CD4-positive, alpha-beta T cell (primary cell): ENCODE measurements around the gene HSD3B2. TPM values are rescaled to one million over a fixed set of nuclear protein-coding genes. Genes with fewer than 3 reads are reported as not detected.

Experiments
- ATAC-seq: fragments of 200-7000 bp; cut with Tn5 transposase; one replicate; pipeline ENCODE4 v1.10.0; 2022; ENCODE audit warnings: mild to moderate bottlenecking; ENCODE audit not compliant: poor library complexity
- CTCF ChIA-PET: fragments of 350-600 bp; sonication (Branson Sonifier 250); formaldehyde crosslinking; loops from one replicate; lab custom pipeline; 2021; ENCODE audit warnings: antibody characterized with exemption, inconsistent platforms; lab: Charles Lee
- POLR2A ChIA-PET: fragments of 350-600 bp; sonication (Branson Sonifier 250); formaldehyde crosslinking; loops from one replicate; lab custom pipeline; 2021; ENCODE audit warnings: antibody characterized with exemption, inconsistent platforms; lab: Charles Lee
- DNase-seq, 14 experiments: peaks; one replicate each; pipeline ENCODE4 v3.0.0-alpha.2; 2013 to 2020; ENCODE audit warnings: mixed read lengths in 2 of 14
- H3K27ac ChIP-seq, 2 donors: one replicate each; pipeline versions ENCODE4 v1.5.1 to v1.7.0; 2013; ENCODE audit warnings: low read length in 2 of 2, low read depth in 1 of 2, mild to moderate bottlenecking in 1 of 2
- H3K27me3 ChIP-seq, 2 experiments: 1 replicate in 1 of 2; 2 replicates in 1 of 2; pipeline versions ENCODE4 v1.6.1 to v1.7.0; 2013; ENCODE audit warnings: low read length in 2 of 2, control low read depth in 1 of 2, mild to moderate bottlenecking in 1 of 2, moderate library complexity in 1 of 2; ENCODE audit not compliant: insufficient read depth in 2 of 2, control insufficient read depth in 1 of 2
- H3K36me3 ChIP-seq: one replicate; pipeline ENCODE4 v1.6.1; 2013; ENCODE audit warnings: low read length, control low read depth; ENCODE audit not compliant: insufficient read depth
- H3K4me1 ChIP-seq: one replicate; pipeline ENCODE4 v1.6.1; 2013; ENCODE audit warnings: low read length, control low read depth; ENCODE audit not compliant: insufficient read depth
- H3K4me3 ChIP-seq: one replicate; pipeline ENCODE4 v1.5.1; 2013; ENCODE audit warnings: mild to moderate bottlenecking, low read length, moderate library complexity
- H3K9me3 ChIP-seq, 2 experiments: 1 replicate in 1 of 2; 2 replicates in 1 of 2; pipeline versions ENCODE4 v1.6.1 to v1.7.0; 2013; ENCODE audit warnings: low read length in 2 of 2, mild to moderate bottlenecking in 2 of 2, control low read depth in 1 of 2, moderate library complexity in 1 of 2; ENCODE audit not compliant: control insufficient read depth in 1 of 2, insufficient read depth in 1 of 2
- H3K27ac Mint-ChIP-seq: one replicate; pipeline ENCODE4 v1.8.0; 2020; ENCODE audit warnings: mixed read lengths
- H3K27me3 Mint-ChIP-seq: one replicate; pipeline ENCODE4 v1.8.0; 2021; ENCODE audit warnings: mixed read lengths
- H3K36me3 Mint-ChIP-seq: one replicate; pipeline ENCODE4 v1.8.0; 2021; ENCODE audit warnings: low read depth, mixed read lengths
- H3K4me1 Mint-ChIP-seq: one replicate; pipeline ENCODE4 v1.8.0; 2021; ENCODE audit warnings: low read depth, mixed read lengths
- H3K4me3 Mint-ChIP-seq: one replicate; pipeline ENCODE4 v1.8.0; 2020; ENCODE audit warnings: mild to moderate bottlenecking, mixed read lengths
- H3K9me3 Mint-ChIP-seq: one replicate; pipeline ENCODE4 v1.8.0; 2020; ENCODE audit warnings: mixed read lengths
- CTCF ChIP-seq: fragments of 200-600 bp; IDR thresholded peaks from one replicate; pipeline ENCODE4 v1.8.0; 2022; ENCODE audit warnings: antibody characterized with exemption, mild to moderate bottlenecking
- intact Hi-C, 2 experiments: fragments of 100-400 bp; cut with DNase I in 1 of 2; cut with micrococcal nuclease in 1 of 2; formaldehyde crosslinking; loops; one replicate each; pipeline versions ENCODE4 v1.15.1 to v1.9.0; 2023 to 2025; cut with DNase I, micrococcal nuclease
- total RNA-seq, 174 experiments: library from RNA in 2 of 174; stranded (reverse) in 2 of 174; gene quantifications; one replicate each; pipeline ENCODE4 v1.2.3 and lab custom pipeline; 2021 to 2026

Gene HSD3B2
- total RNA-seq, 2 experiments from 2014 or later = not detected

- intact Hi-C loops = no loop called here
- no peak for DNase-seq
- no peak overlapping the region for H3K27ac Mint-ChIP-seq
- H3K27ac ChIP-seq = no peak overlapping the region
- H3K9me3 Mint-ChIP-seq = no peaks in the 10 kb centered on the region
- peaks cover 10% of the 10 kb centered on the region for H3K27me3 Mint-ChIP-seq
- no peaks in the 10 kb centered on the region for H3K36me3 ChIP-seq
- no peak for TF ChIP-seq CTCF
- ATAC-seq = no peak
- H3K27me3 ChIP-seq = no peaks in the 10 kb centered on the region
- H3K9me3 ChIP-seq = no peaks in the 10 kb centered on the region
- no peak overlapping the region for H3K4me3 ChIP-seq
- POLR2A ChIA-PET = no interaction called here
- no peaks in the 10 kb centered on the region for H3K4me1 ChIP-seq
- no peaks in the 10 kb centered on the region for H3K4me1 Mint-ChIP-seq
- H3K4me3 Mint-ChIP-seq = no peak overlapping the region
- no peaks in the 10 kb centered on the region for H3K36me3 Mint-ChIP-seq
- CTCF ChIA-PET = no interaction called here
Observed at GRCh38 chr1:119385650-119386049, 29.3 kb upstream of the HSD3B2 start.

- Mint-ChIP-seq H3K4me3 (no peak overlapping the region), H3K27ac (no peak overlapping the region), H3K4me1 (no peaks in the 10 kb centered on the region), H3K27me3 (peaks cover 15% of the 10 kb centered on the region), H3K36me3 (no peaks in the 10 kb centered on the region), H3K9me3 (no peaks in the 10 kb centered on the region)
- Histone ChIP-seq H3K4me3 (no peak overlapping the region), H3K27me3 (no peaks in the 10 kb centered on the region), H3K4me1 (no peaks in the 10 kb centered on the region), H3K36me3 (no peaks in the 10 kb centered on the region), H3K9me3 (no peaks in the 10 kb centered on the region), H3K27ac (no peak overlapping the region)
- ChIA-PET CTCF (no interaction called here), POLR2A (no interaction called here)
- ATAC-seq = no peak
- no peak for TF ChIP-seq CTCF
- no peak for DNase-seq
- intact Hi-C loops = no loop called here
Observed at GRCh38 chr1:119387858-119388257, 27.1 kb upstream of the HSD3B2 start.

GRCh38 chr1:119388450-119388849 is 26.5 kb upstream of the HSD3B2 start:
- H3K9me3 Mint-ChIP-seq = no peaks in the 10 kb centered on the region

More at GRCh38 chr1:119388450-119388849, 26.5 kb upstream of the HSD3B2 start:
- no peak overlapping the region for H3K4me3 Mint-ChIP-seq
- no peaks in the 10 kb centered on the region for H3K27me3 ChIP-seq
- peaks cover 15% of the 10 kb centered on the region for H3K27me3 Mint-ChIP-seq
- no peaks in the 10 kb centered on the region for H3K4me1 Mint-ChIP-seq
- H3K4me3 ChIP-seq = no peak overlapping the region
- H3K36me3 ChIP-seq = no peaks in the 10 kb centered on the region
- DNase-seq (no peak), ATAC-seq (no peak)
- intact Hi-C loops = no loop called here
- H3K9me3 ChIP-seq = no peaks in the 10 kb centered on the region
- H3K4me1 ChIP-seq = no peaks in the 10 kb centered on the region
- no peak for TF ChIP-seq CTCF
- no peaks in the 10 kb centered on the region for H3K36me3 Mint-ChIP-seq
- POLR2A ChIA-PET = no interaction called here
- no peak overlapping the region for H3K27ac Mint-ChIP-seq
- no peak overlapping the region for H3K27ac ChIP-seq
- CTCF ChIA-PET = no interaction called here
